ENCODE measurements around the gene SYNPO2. TPM values are rescaled to one million over a fixed set of nuclear protein-coding genes. Genes with fewer than 3 reads are reported as not detected.
"Not testable (repeated sequence)": the region's sequence is repeated elsewhere in the genome, so short reads cannot be mapped to it uniquely, and the experiment has no call there.

SYNPO2 gene
- total RNA-seq, 1 experiment from 2014 or later: 9.2 TPM

DNA sequence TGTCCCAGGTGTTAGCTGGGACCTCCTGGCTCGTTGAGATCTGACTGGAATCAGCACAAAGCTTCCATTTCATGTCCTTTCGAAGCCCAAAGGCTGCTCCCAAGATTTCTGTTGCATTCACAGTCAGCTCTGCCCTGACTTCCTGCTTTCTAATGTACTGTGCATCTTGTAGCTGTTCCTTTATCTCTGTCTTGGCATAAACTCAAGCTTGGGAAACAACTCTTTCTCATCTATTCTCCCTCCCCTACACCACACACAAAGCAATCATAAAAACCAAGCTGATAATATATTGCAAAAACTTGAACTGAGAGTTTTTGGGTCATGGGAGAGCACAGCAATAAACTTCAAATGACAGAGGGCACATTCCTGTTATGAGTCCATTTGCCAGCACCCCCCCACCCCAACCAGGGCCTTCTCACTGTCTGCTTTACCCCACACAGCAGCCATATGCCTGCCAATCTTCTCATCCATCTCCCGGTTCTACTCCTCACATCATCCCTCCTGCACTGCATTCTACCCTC, 76.3 kb downstream of the SYNPO2 start:
- H3K27ac ChIP-seq: no peak overlapping the region

DNA sequence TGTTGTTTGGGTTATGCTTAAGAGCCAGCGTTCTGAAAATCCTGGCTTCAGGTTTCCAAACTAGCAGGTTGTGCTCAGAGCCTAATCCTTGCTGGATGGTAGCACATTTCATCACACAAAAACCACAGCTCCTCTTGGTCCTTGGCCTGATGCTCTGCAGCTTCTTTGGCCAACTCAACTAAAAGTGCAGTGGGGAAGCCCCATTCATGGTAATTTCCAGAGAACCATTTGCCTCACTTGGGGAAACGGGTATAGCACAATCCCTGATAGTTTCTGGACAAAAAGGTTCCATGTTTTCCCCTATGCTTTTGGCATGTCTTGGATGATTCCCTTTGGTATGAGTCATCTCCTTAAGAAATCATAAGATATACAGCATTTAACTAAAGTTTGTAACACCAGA, 78.7 kb downstream of the SYNPO2 start:
- Histone ChIP-seq H3K36me3 (no peaks in the 10 kb centered on the region), H3K4me3 (no peak overlapping the region), H3K4me1 (peaks cover 21% of the 10 kb centered on the region), H3K9me3 (replicated peaks) (no peaks in the 10 kb centered on the region), H3K27ac (peak overlapping the region; percentile 87), H3K27me3 (no peaks in the 10 kb centered on the region)
- peak; percentile 34 to 76 for DNase-seq

More for the DNA sequence above, 76.3 kb downstream of the SYNPO2 start:
- DNase-seq: no peak
- Histone ChIP-seq H3K36me3 (no peaks in the 10 kb centered on the region), H3K27me3 (no peaks in the 10 kb centered on the region), H3K9me3 (replicated peaks) (no peaks in the 10 kb centered on the region), H3K4me3 (no peak overlapping the region), H3K4me1 (peaks cover 21% of the 10 kb centered on the region)

DNA sequence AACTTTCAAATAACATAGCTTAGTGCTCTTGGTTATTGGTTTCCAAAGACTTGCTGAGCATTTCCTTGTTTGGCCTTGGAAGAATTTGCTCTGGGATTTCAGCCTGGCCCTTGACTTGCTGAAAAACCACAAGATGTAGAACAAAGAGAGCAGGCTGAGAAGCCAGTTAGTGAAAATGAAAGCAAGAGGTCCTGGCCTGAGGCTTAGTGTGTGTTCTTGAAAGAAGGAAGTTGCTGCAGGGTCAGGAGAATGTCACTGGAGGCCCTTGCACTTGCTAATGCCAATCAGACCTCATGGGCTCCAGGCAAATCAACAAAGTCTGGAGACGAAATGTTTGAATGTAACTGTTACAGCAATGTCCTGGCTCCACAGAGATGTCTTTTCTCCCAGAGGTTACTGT, 79.4 kb downstream of the SYNPO2 start:
- Histone ChIP-seq H3K9me3 (replicated peaks) (no peaks in the 10 kb centered on the region), H3K4me1 (peaks cover 21% of the 10 kb centered on the region), H3K36me3 (no peaks in the 10 kb centered on the region), H3K4me3 (peak overlapping the region; percentile 36), H3K27me3 (no peaks in the 10 kb centered on the region), H3K27ac (peak overlapping the region; percentile 87)
- DNase-seq: peak; percentile 91 to 97

DNA sequence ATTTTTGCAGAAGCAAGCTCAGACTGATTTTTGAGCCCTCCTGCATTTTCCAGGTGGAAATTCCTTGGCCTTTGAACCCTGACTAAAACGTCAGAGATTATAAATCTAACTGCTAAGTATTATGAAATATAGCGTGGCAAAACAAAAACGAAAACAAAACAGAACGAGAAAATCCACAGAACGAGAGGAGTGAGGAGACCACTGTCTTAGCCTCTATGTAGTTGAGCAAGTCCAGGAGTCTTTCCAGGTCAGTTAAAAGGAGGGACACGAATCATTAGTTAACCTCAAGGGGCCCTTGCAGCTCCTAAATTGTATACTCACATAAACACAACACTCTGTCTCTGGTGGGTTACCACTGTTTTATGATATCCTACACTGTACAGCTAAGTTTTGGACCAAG, 80.2 kb downstream of the SYNPO2 start:
- DNase-seq: peak in 1 of 2 experiments; percentile 53
- Histone ChIP-seq H3K4me3 (peak overlapping the region; percentile 36), H3K9me3 (replicated peaks) (no peaks in the 10 kb centered on the region), H3K27ac (peak overlapping the region; percentile 87), H3K4me1 (peaks cover 21% of the 10 kb centered on the region), H3K36me3 (no peaks in the 10 kb centered on the region), H3K27me3 (no peaks in the 10 kb centered on the region)

DNA sequence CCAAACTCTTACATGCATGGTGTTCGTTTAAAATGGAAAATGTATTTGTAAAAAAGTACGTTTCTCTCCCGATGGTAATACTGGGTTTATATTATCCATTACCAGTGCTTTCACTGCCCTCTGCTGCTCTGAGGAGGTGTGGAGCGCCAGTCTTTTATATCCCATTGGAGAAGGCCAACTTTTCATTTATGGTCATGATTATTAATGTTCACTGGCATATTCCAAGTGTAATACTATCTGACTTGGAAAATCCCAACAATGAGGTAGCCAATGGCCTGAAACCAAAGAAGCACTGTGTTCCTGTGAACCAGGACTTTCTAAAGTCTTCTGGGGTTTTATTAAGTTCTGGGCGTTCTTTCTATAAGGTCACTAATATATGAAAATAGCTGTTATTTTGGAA, 80.7 kb downstream of the SYNPO2 start:
- peak overlapping the region; percentile 87; the same call in 1 of the 2 replicates for H3K27ac ChIP-seq
- peak; percentile 68 to 88 for DNase-seq

DNA sequence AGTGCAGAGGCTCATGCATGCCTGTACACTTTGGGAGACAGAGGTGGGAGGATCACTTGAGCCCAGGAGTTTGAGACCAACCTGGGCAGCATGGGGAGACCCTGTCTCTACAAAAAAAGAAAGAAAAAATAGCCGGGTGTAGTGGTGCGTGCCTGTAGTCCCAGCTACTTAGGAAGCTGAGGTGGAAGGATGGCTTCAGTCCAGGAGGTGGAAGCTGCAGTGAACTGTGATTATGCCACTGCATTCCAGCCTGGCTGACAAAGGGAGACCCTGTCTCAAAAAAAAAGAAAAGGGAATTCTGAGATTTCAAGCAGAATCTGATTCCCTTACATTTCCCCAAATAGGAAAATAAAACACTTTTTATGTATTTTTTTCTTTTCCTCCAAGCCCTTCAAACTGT, 83.5 kb downstream of the SYNPO2 start:
- no peak overlapping the region for H3K4me3 ChIP-seq
- DNase-seq: no peak
- H3K27me3 ChIP-seq: no peaks in the 10 kb centered on the region
- H3K9me3 ChIP-seq (replicated peaks): no peaks in the 10 kb centered on the region
- H3K4me1 ChIP-seq: peaks cover 16% of the 10 kb centered on the region
- no peak overlapping the region for H3K27ac ChIP-seq
- H3K36me3 ChIP-seq: no peaks in the 10 kb centered on the region

More for the DNA sequence above, 80.7 kb downstream of the SYNPO2 start:
- H3K27me3 ChIP-seq: no peaks in the 10 kb centered on the region
- no peaks in the 10 kb centered on the region for H3K9me3 ChIP-seq (replicated peaks)
- H3K4me1 ChIP-seq: peaks cover 21% of the 10 kb centered on the region
- no peaks in the 10 kb centered on the region for H3K36me3 ChIP-seq
- peak overlapping the region; percentile 36 for H3K4me3 ChIP-seq

DNA sequence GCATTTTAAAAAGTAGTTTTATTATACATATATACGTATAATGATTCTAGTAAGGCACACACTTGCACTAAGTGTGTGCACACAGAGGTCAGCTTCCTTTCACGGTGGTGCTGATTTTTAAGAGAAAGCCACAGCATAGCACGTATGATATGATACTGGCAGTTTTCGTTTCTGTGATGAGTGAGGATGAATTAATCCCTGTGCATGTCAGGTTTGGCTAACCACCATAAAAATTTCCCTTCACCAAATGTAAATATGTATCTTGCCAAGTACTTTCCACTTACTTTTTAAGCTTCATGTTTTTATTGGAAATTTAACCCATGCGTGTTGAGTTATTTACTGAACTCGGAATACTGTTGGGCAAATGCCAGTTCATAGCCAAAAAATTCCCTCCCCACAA, 84.6 kb downstream of the SYNPO2 start:
- no peak overlapping the region for H3K4me3 ChIP-seq
- H3K36me3 ChIP-seq: no peaks in the 10 kb centered on the region
- peaks cover 7% of the 10 kb centered on the region for H3K4me1 ChIP-seq
- no peaks in the 10 kb centered on the region for H3K9me3 ChIP-seq (replicated peaks)
- DNase-seq: no peak
- H3K27me3 ChIP-seq: no peaks in the 10 kb centered on the region
- H3K27ac ChIP-seq: no peak overlapping the region

DNA sequence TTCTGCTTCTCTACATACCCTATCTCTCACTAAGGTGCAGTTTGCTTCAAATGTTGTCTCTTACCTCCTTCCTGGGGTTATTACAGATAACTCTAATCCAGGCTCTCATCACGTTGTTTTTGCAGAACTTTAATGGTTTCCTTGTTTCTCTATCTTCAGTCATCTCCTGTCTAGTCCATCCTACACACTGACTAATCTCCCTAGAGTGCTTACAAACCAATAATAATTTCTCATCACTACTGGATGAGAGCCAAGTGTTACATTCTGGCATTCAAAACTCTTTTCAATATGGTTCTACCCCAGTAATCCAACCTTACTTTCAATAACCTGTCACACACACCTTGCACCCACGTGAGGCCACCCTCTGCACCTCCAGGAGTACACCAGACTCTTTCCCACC, 86.1 kb downstream of the SYNPO2 start:
- no peak for DNase-seq
- no peaks in the 10 kb centered on the region for H3K4me1 ChIP-seq
- no peak overlapping the region for H3K27ac ChIP-seq
- H3K27me3 ChIP-seq: no peaks in the 10 kb centered on the region
- H3K9me3 ChIP-seq (replicated peaks): no peaks in the 10 kb centered on the region
- H3K36me3 ChIP-seq: no peaks in the 10 kb centered on the region
- no peak overlapping the region for H3K4me3 ChIP-seq

DNA sequence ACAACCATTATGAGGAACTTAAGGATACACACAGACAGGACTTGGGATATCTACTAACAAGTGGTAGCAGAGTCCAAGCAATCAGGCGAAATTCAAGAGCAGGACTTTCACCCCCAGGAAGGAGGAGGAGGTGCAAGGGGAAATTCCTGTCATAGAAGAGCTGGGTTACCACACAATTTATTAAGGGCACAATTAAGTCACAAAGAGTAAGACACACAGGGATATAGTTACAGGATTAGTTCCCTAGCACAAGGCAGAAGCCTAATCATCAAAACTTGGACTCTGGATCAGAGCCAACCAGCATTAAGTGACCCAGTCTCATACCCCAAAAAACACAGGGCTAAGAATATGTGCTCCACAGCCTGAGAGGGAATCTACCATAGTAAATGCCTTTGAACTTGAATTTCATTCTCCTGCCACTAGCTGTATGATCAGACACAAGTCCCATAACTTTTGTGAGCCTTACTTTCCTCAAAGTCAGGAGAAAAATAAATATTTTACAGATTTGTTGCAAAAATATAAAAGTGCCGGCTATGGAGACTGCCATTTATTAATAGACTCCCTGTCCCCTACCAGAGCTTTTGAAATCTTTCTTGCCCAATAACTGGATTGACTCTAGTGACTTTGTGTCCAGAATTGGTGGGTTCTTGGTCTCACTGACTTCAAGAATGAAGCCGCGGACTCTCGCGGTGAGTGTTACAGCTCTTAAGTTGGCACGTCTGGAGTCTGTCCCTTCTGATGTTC, 87.0 kb downstream of the SYNPO2 start:
- peak in 1 of 2 experiments; percentile 15 for DNase-seq
- no peak overlapping the region for H3K4me3 ChIP-seq
- H3K36me3 ChIP-seq: no peaks in the 10 kb centered on the region
- no peaks in the 10 kb centered on the region for H3K9me3 ChIP-seq (replicated peaks)
- no peaks in the 10 kb centered on the region for H3K27me3 ChIP-seq
- H3K27ac ChIP-seq: no peak overlapping the region
- no peaks in the 10 kb centered on the region for H3K4me1 ChIP-seq

DNA sequence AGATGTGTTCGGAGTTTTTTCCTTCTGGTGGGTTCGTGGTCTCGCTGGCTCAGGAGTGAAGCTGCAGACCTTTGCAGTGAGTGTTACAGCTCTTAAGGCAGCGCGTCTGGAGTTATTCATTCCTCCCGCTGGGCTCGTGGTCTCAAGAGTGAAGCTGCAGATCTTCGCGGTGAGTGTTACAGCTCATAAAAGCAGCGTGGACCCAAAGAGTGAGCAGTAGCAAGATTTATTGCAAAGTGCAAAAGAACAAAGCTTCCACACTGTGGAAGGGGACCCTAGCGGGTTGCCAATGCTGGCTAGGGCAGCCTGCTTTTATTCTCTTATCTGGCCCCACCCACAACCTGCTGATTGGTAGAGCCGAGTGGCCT, 87.5 kb downstream of the SYNPO2 start:
- H3K27ac ChIP-seq; H3K27me3 ChIP-seq; H3K4me1 ChIP-seq; H3K36me3 ChIP-seq; DNase-seq; H3K9me3 ChIP-seq (replicated peaks); H3K4me3 ChIP-seq: not testable (repeated sequence)

DNA sequence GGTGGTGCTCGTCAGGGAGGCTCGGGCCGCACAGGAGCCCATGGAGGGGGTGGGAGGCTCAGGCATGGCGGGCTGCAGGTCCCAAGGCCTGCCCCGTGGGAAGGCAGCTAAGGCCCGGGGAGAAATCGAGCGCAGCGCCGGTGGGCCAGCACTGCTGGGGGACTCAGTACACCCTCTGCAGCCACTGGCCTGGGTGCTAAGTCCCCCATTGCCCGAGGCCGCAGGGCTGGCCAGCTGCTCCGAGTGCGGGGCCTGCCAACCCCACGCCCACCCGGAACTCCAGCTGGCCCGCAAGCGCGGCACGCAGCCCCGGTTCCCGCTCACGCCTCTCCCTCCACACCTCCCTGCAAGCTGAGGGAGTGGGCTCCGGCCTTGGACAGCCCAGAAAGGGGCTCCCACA, 88.4 kb downstream of the SYNPO2 start:
- H3K9me3 ChIP-seq (replicated peaks); H3K27ac ChIP-seq; DNase-seq; H3K27me3 ChIP-seq; H3K4me3 ChIP-seq; H3K36me3 ChIP-seq: not testable (repeated sequence)
- peaks cover 11% of the 10 kb centered on the region; the same call in 1 of the 2 replicates for H3K4me1 ChIP-seq

DNA sequence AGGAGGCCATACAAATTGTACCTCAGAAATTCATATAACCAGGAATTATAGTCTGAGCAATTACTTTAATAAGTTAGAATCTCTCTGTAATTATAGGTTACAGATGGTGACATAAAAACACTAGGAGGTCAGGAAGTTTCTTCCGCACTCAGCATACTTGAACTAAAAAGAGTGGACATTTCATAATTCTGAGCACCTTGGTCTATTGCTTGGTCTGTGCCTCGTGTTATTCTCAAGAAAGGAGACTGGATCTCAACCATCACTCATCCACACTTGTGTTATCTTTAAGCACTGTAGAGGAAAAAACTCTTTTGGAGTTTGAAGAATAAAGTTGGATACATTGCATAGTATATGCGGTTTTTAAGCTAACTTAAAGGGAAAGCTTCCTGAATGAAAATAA, 91.1 kb downstream of the SYNPO2 start:
- no peaks in the 10 kb centered on the region for H3K27me3 ChIP-seq
- no peaks in the 10 kb centered on the region for H3K36me3 ChIP-seq
- H3K9me3 ChIP-seq (replicated peaks): no peaks in the 10 kb centered on the region
- H3K4me3 ChIP-seq: no peak overlapping the region
- H3K27ac ChIP-seq: no peak overlapping the region
- H3K4me1 ChIP-seq: peaks cover 11% of the 10 kb centered on the region; the same call in 1 of the 2 replicates
- DNase-seq: no peak

DNA sequence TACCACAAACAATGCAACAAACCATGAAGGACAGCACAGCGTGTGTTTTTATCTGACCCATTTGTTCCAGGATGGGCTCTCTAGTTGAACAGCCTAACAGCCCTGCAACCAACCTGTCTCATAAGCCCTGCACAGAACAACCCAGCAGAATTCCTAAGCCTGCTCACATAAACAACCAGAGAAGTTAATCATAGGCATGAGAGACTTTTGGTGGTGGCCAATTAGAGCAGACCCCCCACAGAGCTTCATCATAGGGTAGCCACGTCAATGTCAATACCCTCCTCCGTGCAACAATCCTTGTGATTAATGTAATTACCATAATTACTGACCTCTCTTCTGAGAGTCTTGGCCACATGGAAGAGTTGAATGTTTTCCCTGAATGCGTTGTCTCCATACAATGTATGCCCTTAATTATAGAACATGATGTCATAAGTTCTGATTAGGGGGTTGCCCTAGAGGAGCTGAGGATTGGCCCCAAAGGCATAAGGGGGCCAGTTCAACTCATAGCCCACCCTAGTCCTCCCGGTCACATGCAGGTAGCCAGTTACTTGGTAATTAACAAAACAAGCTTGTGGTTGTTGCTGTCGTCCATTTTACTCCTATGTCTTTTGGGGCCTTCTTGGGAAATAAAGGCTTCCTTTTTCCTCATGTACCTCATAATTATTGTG, 92.7 kb downstream of the SYNPO2 start:
- H3K36me3 ChIP-seq: no peaks in the 10 kb centered on the region
- H3K27me3 ChIP-seq: no peaks in the 10 kb centered on the region
- DNase-seq: peak in 1 of 2 experiments; percentile 15
- H3K27ac ChIP-seq: no peak overlapping the region
- H3K4me3 ChIP-seq: no peak overlapping the region
- peaks cover 11% of the 10 kb centered on the region; the same call in 1 of the 2 replicates for H3K4me1 ChIP-seq
- H3K9me3 ChIP-seq (replicated peaks): no peaks in the 10 kb centered on the region

DNA sequence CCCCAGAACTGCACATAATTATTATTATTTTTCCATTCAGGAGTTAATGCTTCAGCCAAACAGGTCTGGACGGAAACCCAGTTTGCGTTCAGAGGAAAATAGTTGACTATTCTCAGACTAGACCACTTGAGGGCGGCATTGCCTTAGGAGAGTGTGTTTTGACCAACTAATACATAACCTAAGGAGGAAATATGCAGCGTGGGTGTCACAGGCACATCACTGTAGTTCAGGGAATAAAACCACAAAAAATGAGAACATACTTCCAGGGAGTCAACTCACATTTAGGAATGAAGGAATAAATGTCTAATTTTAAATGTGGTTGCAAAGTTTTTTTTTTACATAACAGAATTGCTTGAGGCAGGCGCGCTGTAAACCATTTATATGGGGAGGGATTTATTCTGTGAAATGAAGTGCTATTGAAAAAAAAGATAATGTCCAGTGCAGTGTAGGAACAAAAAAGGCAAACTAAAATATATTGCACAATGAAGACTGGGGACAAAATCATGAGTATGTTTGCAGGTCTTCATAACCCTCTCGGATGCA, 93.3 kb downstream of the SYNPO2 start:
- no peaks in the 10 kb centered on the region for H3K27me3 ChIP-seq
- peak; percentile 67 to 88 for DNase-seq
- no peak overlapping the region for H3K4me3 ChIP-seq
- no peak overlapping the region for H3K27ac ChIP-seq
- H3K9me3 ChIP-seq (replicated peaks): no peaks in the 10 kb centered on the region
- peaks cover 11% of the 10 kb centered on the region; the same call in 1 of the 2 replicates for H3K4me1 ChIP-seq
- no peaks in the 10 kb centered on the region for H3K36me3 ChIP-seq

DNA sequence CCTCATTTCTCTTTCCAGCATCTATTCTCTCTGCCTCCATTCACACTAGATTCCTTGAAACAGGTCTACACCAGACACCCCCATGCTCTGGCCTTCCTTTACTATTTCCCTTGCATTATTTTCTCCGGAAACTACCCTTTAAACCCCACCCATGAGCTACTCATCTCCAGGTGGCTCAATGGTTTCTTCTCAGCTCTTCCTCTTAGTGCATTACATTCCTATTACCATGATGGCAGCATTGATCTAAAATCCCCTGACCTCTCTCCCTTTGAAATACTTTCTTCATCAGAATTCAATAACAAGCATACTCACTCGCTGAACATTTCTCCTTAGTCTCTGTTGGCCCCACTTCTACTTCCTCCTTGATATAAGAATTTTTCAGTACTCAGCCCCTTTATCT, 94.6 kb downstream of the SYNPO2 start:
- H3K36me3 ChIP-seq: no peaks in the 10 kb centered on the region
- H3K4me3 ChIP-seq: no peak overlapping the region
- H3K4me1 ChIP-seq: peaks cover 11% of the 10 kb centered on the region; the same call in 1 of the 2 replicates
- no peaks in the 10 kb centered on the region for H3K9me3 ChIP-seq (replicated peaks)
- no peak for DNase-seq
- no peaks in the 10 kb centered on the region for H3K27me3 ChIP-seq
- H3K27ac ChIP-seq: no peak overlapping the region
